Stromal cell of bone marrow (primary cell): ENCODE data around the gene OR4K5.
A peak's percentile ranks its signal among the peaks of the same experiment; 100 is the strongest.
"Not testable (repeated sequence)": the region's sequence is repeated elsewhere in the genome, so short reads cannot be mapped to it uniquely, and the experiment has no call there.

Experiments used
- DNase-seq: peaks from one replicate; pipeline ENCODE4 v3.0.0-alpha.2; 2012; ENCODE audit warnings: low read depth

Gene OR4K5

GRCh38 chr14:19920021-19920657 is at the start of gene OR4K5:
OR4K5 (plus strand) TSS chr14:19920607; CDS start chr14:19920607, 0 bp downstream.
- no peak for DNase-seq

GRCh38 chr14:19873178-19873577 is 47.2 kb upstream of the OR4K5 start:
- no peak for DNase-seq

GRCh38 chr14:19874842-19875241 is 45.6 kb upstream of the OR4K5 start, which contains the start of gene OR4K2:
OR4K2 (plus strand) TSS chr14:19875142; CDS start chr14:19876268, 1,126 bp downstream.
- DNase-seq = no peak

- peak; percentile 2 for DNase-seq
These were observed 42.3 kb upstream of the OR4K5 start for GRCh38 chr14:19878029-19878642.

GRCh38 chr14:19895282-19895681 is 25.1 kb upstream of the OR4K5 start:
- DNase-seq = no peak

GRCh38 chr14:19900999-19901398 is 19.4 kb upstream of the OR4K5 start:
- no peak for DNase-seq

DNA sequence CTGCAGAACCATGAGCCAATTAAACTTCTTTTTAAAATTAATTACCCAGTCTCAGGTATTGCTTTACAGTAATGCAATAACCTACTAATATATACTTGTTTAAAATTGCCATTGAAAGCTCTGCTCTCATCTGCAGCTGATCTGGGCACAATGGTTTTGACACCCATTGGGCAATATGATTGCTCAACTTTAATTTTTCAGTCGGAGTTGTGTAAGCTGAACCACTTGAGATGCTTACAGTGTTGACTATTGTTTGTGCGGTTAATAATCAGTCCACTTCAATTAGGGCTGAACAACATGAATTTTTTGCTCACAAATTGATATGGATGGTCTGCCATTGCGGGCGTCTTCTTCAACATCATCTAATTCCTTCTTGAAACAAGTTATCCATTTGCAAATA is 18.0 kb upstream of the OR4K5 start:
- DNase-seq = no peak

DNA sequence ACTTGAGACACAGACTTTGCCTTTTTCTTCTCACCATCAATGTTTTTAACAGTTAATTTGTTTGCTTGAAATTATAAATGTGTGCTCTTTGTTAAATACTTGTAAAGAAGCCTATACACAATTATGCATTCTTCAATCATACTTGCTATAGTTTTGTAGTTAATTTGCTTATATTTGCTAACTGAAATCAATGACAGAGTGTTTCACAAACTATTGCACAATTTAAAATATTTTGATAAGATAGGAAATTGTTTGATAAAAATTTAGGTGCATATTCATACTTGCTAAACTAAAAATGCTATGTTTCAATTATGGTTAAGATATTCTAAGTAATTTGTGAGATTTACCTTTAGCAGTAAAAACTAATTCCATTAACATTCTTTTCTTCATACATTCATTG is 13.7 kb upstream of the OR4K5 start:
- no peak for DNase-seq

GRCh38 chr14:19911114-19911513 is 9.3 kb upstream of the OR4K5 start:
- DNase-seq = no peak

DNA sequence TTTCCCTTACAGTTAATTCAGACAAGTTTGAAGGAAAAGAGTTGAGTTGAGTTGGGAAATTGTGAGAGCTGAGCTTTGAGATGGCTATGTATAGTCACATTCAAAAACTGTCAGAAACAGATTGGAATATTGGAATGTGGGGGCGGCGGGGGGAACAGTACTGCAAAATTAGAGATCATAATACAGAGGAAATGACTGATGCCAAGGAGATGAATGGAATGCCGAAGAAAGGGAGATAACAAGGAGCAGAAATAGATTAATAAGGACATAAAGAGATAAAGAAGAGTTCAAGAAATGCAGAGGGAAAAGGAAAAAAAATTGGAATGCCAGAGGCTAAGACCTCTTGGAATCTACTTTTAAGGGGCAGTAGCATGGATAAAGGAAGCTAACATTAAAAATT is 3.2 kb upstream of the OR4K5 start:
- DNase-seq = no peak

DNA sequence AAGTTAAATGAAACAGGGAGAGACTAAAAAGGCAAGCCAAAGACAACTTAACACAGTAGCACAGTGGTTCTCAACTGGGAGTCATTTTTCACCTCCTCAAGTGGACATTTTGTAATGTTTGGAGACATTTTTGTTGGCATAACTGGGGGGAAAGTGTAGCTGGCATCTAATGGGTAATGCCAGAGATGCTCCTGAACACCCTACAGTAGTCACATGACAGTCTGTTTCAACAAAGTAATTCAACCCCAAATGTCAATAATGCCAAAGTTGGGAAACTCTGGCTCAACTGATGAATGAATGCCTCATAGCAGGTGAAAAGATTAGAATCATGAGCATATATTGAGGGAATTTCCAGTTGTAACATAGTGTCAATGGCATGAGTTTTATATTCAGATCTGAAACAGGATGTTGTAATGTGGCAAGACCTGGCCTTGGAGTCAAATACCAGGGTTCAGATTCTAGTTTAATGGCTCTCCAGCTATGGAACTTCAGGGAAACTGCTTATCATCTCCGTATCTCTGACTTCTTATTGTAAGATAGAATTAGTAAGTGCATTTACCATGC is 2.4 kb upstream of the OR4K5 start:
- DNase-seq = no peak

DNA sequence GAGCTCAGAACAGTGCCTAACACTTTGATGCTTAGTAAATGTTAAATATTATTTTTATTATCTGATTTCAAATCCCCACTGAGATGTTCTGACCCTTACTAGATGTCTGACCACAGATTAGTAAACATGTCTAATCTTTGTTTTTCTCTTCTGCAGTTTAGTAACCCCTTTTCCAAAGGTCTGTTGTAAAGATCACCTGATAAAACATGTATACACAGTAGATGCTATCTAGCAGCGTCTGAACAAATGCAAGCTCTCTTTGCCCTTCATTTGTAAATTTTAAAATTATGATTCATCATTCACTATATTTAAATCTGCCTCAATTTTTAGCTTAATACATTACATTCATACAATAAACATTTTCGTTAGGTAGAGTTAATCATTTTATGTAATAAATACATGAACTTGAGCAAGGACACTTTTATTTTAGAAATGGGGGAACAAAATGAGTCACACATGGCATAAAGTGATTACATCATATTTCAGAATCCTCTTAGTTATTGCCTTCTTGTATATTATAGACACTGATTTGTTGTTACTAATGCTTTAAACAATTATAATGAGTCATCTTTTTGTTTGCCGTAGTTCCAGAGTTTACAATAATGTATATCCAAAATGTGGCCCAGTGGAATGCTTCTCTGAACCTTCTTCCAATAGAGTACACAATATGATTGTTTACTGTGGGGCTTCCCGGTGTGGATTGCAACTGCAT is 1.7 kb upstream of the OR4K5 start:
- no peak for DNase-seq

- DNase-seq = no peak
These were observed 10.2 kb downstream of the OR4K5 start, which contains the start of gene OR4K1 for GRCh38 chr14:19930617-19931016. OR4K1 (plus strand) TSS chr14:19930917; CDS start chr14:19935667, 4,750 bp downstream.

- no peak for DNase-seq
These were observed 21.3 kb downstream of the OR4K5 start for GRCh38 chr14:19941668-19942067.

DNA sequence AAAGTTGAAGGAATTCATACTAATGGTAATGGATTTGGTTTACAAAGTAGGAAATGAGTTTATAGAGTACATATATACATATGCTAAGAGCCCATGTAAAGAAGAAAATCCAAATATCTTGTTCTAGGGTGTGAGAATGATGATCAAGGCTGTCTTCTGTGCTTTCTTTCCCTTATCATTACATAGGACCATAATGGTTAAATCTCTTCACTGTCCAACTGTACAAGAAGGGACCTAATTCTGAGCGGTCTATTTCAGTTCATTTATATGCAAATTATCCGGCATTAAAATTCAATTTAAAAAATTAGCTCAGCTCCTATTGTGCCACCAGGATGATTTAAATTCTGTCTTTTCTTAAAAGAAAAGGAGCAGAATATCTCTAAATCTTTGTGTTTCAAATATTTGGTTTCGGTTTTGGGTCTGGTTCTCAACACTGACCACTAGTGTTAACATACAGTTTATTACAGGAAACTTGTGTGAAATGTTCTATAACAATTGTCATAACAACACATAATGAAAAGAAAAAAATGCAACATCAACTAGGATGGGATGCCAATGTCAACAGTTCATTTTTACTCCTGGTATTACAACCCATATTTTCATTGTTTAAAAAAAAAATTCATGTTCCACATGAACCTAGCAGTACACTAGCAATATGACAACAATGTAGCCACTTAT is 27.1 kb downstream of the OR4K5 start:
- no peak for DNase-seq

DNA sequence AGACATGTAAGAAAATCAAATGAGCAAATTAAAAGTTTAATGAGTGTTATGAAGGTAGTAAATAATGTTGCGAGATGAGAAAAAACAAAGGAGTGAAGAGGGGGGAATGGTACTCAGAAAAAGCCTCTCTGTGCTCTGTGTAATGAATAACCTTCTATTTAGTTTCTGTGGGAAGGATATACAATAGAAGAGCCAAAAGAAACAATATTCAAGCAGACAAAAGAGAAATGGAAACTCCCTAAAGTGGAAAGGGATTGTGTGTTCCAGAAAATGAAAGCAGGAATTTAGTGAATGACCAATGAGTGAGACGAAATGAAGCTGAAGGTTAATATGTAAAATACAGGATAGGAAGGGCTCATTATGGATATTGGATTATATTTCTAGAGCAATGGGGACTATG is 28.8 kb downstream of the OR4K5 start:
- no peak for DNase-seq

DNA sequence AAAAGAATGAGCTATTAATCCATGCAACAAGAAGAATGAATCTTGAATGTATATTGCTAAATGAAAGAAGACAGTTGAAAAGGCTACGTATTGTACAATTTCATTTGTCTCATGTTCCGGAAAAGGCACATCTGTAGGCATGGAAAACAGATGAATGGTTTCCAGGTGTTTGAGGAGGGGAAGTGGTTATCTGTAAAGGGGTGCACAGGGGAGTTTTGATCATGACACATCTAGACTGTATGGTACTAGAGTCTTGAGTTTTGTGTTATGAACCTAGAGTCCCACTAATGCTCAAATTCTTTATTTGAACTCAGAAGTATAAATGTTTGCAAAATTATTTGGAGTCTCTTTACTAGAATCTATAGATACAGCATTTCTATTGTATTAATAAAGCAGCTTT is 49.3 kb downstream of the OR4K5 start:
- DNase-seq = not testable (repeated sequence)
